Measurements from ENCODE around the gene METTL15.
"Not testable (repeated sequence)": the region's sequence is repeated elsewhere in the genome, so short reads cannot be mapped to it uniquely, and the experiment has no call there.

The METTL15 gene

DNA sequence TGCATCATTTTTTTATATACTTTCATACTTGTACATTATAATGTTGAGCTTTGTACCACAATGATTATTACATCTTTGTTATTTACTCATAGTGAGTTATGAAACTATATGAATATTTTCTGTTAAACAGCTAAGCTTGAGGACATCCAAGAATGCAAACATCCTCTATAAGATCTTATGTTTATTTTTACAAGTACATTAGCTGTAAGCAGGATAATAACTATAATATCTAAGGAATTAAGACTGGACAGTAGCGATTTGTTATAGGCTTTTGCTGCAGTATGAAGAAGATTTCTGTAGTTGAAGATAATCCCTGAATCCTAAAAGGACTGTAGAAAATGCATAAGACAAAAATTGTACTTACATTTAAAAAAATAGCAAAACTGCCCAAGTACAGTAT, 176.0 kb downstream of the METTL15 start:
- in situ Hi-C loops (cut with HindIII; ENCODE audit: low sequenced_read_pairs) = no loop called here

DNA sequence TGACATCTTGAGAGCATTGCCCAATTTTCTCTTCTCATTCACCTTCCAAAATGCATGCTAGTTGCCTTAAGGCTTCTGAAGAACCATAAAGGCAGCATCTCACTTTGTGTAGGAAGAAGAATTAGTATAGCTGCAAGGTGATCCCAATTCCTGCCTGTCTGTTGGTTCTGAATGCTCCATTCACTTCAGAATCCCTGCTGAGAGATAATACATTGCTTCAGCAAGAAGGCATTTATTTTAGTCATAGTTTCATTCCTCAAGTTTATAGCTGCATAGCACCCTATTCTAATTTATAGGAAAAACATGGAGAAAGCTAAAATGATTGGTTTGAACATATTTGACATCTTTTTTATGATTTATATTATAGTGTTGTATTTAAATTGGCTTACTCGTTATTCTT, 181.3 kb downstream of the METTL15 start:
- in situ Hi-C loops (cut with HindIII; ENCODE audit: low sequenced_read_pairs) = no loop called here

DNA sequence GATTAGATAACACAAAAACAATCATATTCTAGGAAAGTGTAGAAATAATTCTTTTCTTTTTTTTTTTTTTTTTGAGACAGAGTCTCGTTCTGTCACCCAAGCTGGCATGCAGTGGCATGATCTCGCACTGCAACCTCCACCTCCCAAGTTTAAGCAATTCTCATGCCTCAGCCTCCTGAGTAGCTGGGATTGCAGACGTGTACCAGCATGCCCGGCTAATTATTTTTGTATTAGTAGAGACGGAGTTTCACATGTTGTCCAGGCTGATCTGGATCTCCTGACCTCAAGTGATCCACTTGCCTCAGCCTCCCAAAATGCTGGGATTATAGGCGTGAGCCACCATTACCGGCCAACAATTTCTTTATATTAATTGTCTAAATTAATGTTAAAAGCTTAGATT, 182.8 kb downstream of the METTL15 start:
- in situ Hi-C loops (cut with HindIII; ENCODE audit: low sequenced_read_pairs) = not testable (repeated sequence)

DNA sequence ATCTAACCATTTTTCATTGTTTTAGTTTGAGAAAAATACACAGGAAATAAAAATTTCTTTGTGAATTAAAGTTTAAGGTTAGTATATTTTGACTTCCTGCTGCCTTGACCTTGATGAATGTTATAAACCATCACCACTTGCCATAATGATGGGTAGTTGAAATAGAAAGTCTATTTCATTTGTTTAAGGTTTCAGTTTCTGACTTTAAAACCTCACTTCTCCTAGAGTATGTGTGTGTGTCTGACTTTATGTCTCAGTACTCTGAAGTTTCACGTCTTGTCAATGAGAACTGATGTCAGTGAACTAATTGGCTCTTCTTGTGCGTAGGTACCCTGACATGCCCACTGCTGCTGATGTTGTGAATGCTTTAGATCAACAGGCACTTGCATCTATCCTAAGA, 188.2 kb downstream of the METTL15 start:
- in situ Hi-C loops (cut with HindIII; ENCODE audit: low sequenced_read_pairs) = no loop called here

DNA sequence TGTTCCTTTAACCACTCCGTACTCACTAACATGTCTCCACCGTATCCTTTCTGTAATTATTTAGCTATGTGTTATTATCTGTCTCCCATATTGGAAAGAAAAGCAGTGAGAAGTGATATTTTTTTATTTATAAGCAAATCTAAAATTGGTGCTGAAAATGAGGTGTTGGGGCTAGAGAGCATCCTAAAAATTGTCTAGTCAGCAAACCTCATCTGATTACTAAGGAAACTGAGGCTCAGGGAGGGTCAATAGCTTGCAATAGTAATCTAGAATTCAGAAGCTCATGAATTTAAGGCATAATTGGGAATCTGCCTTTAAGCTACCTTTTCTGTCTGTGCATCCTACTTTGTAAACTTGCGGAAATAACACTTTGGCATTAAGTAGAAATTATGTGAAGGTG, 190.0 kb downstream of the METTL15 start:
- in situ Hi-C loops (cut with HindIII; ENCODE audit: low sequenced_read_pairs) = no loop called here

- in situ Hi-C loops (cut with HindIII; ENCODE audit: low sequenced_read_pairs) = no loop called here
Observed at GRCh38 chr11:28303477-28304191, 195.4 kb downstream of the METTL15 start.

GRCh38 chr11:28315440-28315839, 207.3 kb downstream of the METTL15 start:
- in situ Hi-C loops (cut with HindIII; ENCODE audit: low sequenced_read_pairs) = no loop called here

DNA sequence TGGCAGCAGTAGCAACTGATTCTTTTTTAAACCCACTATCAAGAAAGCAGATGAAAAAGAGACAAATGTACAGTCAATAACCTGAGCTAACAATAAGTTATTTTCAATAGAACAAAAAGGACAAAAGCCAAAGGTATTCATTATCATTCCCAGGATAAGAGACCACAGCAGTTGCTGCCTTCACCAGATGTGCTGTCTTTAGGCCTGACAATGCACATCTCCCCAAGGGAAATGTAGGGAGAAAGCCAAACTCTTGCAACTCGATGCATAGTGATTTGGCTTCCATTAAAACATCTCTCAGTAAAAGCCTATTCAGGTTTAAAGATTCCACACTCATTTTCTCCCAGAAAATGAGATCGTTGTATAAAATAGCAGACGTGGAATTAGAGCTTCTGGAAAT, 210.7 kb downstream of the METTL15 start:
- in situ Hi-C loops (cut with HindIII; ENCODE audit: low sequenced_read_pairs) = no loop called here

DNA sequence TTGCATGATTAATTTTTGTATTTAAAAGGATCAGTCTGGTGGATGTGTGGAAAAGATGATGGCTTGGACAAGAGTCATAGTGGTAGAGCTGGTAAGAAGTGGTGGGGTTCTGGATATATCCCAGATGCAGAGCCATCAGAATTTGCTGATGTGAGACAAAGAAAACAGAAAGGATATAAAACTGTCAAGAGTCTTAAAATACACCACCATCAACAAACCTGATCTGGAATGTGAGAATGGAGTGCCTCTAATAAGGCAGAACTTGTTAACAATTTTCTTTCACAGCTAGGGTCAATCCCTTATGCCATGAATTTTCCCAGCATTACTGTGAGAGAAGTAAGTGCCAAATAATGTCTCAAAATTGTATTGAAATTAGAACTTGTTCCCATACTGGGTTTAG, 215.4 kb downstream of the METTL15 start:
- in situ Hi-C loops (cut with HindIII; ENCODE audit: low sequenced_read_pairs) = no loop called here

DNA sequence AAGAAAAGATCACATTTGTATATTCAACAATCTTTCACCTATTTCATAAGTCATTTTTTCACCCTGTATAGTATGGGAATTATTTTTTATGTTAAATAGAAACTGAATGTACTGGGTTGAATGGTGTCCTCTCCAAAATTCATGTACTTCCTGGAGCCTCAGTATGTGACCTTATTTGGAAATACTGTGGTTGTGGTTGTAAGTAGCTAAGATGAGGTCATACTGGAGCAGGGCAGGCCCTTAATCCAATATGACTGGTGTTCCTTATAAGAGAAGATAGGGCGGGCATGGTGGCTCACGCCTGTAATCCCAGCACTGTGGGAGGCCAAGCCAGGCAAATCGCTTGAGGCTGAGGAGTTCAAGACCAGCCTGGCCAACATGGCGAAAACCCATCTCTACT, 224.2 kb downstream of the METTL15 start:
- in situ Hi-C loops (cut with HindIII; ENCODE audit: low sequenced_read_pairs) = not testable (repeated sequence)

DNA sequence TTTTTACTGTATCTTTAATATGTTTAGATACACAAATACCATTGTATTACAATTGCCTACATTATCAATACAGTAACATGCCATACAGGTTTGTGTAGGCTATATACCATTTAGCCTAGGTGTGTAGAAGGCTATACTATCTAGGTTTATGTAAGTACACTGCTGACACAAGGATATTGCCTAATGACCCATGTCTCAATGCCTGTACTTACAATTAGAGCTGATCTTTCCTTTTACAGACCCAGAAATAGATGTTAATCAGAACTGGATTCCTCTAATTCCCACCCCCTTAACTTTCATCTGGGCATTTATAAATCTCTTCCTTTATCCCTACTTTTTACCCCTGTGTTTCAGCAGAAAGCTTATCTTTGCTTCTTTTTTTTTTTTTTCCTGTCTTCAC, 229.5 kb downstream of the METTL15 start:
- in situ Hi-C loops (cut with HindIII; ENCODE audit: low sequenced_read_pairs) = no loop called here

DNA sequence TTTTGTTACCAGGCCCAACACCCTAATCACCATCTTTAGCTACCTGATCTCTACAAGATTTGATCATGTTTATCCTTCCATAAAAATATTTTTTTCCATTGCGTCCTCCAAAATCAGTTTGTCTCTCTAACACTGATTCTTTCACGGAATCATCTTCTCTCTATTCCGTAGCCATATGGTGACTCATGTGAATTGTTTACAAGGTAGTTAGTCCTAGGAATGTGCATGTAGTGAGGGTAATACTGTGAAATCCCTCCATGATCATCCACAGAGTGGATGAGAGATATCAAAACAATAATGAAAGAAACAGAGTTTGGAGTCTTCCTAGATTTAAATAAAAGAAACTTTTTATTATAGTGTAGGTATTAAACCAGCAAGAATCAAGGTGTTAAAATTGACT, 230.2 kb downstream of the METTL15 start:
- in situ Hi-C loops (cut with HindIII; ENCODE audit: low sequenced_read_pairs) = no loop called here

GRCh38 chr11:28339488-28339887, 231.3 kb downstream of the METTL15 start:
- in situ Hi-C loops (cut with HindIII; ENCODE audit: low sequenced_read_pairs) = no loop called here

DNA sequence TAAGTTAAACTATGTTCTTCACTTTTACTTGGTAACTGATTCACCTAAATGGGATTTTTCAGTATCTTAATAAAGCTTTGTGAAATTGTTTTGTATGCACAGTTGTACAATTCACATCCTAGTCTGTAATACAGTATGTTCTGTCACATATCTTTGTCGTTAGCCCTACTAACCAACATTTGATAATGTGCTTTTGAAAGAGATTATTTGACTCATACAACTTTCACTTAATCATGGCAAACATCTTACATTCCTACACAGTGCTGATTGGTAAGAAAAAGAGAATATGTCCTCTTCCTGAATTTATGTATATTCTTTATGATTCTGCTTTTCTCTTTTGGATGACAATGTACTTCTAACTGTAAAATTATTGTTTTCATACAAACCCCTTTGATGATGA, 234.5 kb downstream of the METTL15 start:
- in situ Hi-C loops (cut with HindIII; ENCODE audit: low sequenced_read_pairs) = no loop called here

- in situ Hi-C loops (cut with HindIII; ENCODE audit: low sequenced_read_pairs) = no loop called here
Observed at GRCh38 chr11:28343304-28344233, 235.4 kb downstream of the METTL15 start.

GRCh38 chr11:28346209-28346608, 238.0 kb downstream of the METTL15 start:
- in situ Hi-C loops (cut with HindIII; ENCODE audit: low sequenced_read_pairs) = no loop called here

DNA sequence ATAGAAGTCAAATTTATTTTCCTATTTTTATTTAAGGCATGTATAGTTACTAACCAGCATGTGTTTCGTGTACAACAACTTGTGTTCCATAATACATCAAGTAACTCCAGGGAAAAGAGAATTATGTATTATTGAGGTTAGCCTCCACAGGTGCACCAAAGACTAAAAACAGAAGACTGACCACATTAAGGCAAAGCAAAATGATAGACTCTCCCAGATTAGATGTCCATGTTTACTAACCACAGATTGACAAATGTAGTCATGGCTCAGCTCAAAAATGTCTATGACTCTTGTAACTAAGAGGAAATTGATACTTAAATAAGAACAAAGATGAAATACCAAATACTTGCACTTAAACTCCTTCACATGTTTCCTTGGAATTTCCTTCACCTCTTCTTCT, 238.5 kb downstream of the METTL15 start:
- in situ Hi-C loops (cut with HindIII; ENCODE audit: low sequenced_read_pairs) = no loop called here

- in situ Hi-C loops (cut with HindIII; ENCODE audit: low sequenced_read_pairs) = no loop called here
Observed at GRCh38 chr11:28347371-28347770, 239.2 kb downstream of the METTL15 start.

DNA sequence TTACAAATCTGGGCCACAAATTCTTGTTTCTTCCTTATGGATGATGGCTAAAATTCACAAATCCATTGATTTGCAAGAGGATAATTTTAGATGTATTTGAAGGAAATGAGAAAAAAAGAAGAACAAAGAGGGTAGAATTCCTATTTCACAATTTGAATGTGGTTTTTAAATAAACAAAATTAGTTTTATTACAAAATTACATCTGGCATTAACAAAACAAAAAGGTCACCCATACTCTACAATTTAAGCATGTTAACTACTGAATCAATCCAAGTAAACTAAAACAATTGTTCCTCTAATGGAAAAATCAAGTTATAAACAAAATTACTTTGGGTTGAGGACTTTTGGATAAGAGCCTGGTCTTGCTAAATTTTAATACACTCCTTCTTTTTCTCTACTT, 242.0 kb downstream of the METTL15 start:
- in situ Hi-C loops (cut with HindIII; ENCODE audit: low sequenced_read_pairs) = no loop called here

- in situ Hi-C loops (cut with HindIII; ENCODE audit: low sequenced_read_pairs) = no loop called here
Observed at GRCh38 chr11:28353991-28354390, 245.8 kb downstream of the METTL15 start.

GRCh38 chr11:28366549-28367346, 258.6 kb downstream of the METTL15 start:
- in situ Hi-C loops (cut with HindIII; ENCODE audit: low sequenced_read_pairs) = no loop called here

Measured in endothelial cell of hepatic sinusoid (primary cell).